ENCODE data around the gene TAPT1. TPM values are rescaled to one million over a fixed set of nuclear protein-coding genes. Genes with fewer than 3 reads are reported as not detected.

TAPT1 gene
- total and polyA plus RNA-seq, 2 donors = 26.4 to 29.0 TPM

- no peaks in the 10 kb centered on the region for H3K27me3 ChIP-seq (ENCODE audit: control insufficient read depth in 2 of 2, insufficient read depth in 1 of 2, low read length in 1 of 2)
- WGBS = 79% methylated on average over 3 of the region's 3 CpGs
- DNase-seq (ENCODE audit: low read depth in 6 of 9, low spot score in 9 of 9) = no peak
Measured at GRCh38 chr4:16116493-16116990, 109.7 kb downstream of the TAPT1 start.

DNA sequence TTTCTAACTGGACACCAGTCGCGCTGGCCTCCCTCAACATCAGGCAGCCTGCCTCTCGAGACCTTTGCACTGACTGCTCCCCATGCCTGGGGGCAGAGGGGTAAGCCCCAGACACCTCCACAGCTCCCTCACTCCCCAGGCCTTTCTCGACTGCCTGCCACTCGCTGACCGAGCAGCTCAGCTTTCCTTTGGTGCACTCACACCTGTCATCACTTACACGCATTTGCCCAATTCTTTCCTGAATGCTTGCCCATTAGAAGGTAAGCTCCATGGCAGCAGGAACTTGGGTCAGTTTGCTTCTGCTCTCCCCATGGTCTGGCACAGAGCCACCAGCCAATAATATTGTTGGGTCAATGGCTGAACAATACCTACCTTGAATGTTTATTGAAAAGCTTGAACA is 110.3 kb downstream of the TAPT1 start:
- 96% methylated on average over 7 of the region's 7 CpGs for WGBS
- Histone ChIP-seq H3K4me3 (ENCODE audit: low read length in 2 of 2) (no peak overlapping the region), H3K4me1 (ENCODE audit: control insufficient read depth in 2 of 2, insufficient read depth in 2 of 2, low read length in 2 of 2) (no peaks in the 10 kb centered on the region), H3K36me3 (ENCODE audit: control insufficient read depth in 2 of 2, insufficient read depth in 2 of 2, low read length in 1 of 2) (no peaks in the 10 kb centered on the region), H3K27me3 (ENCODE audit: control insufficient read depth in 2 of 2, insufficient read depth in 1 of 2, low read length in 1 of 2) (no peaks in the 10 kb centered on the region), H3K9me3 (ENCODE audit: control insufficient read depth in 2 of 2, insufficient read depth in 1 of 2, low read length in 1 of 2) (peaks cover 0 to 1% of the 10 kb centered on the region in 2 donors), H3K27ac (ENCODE audit: low read depth in 1 of 2, low read length in 1 of 2) (no peak overlapping the region)
- DNase-seq (ENCODE audit: low read depth in 6 of 9, low spot score in 9 of 9) = no peak

More at GRCh38 chr4:16116493-16116990, 109.7 kb downstream of the TAPT1 start:
- Histone ChIP-seq H3K36me3 (ENCODE audit: control insufficient read depth in 2 of 2, insufficient read depth in 2 of 2, low read length in 1 of 2) (no peaks in the 10 kb centered on the region), H3K9me3 (ENCODE audit: control insufficient read depth in 2 of 2, insufficient read depth in 1 of 2, low read length in 1 of 2) (peaks cover 0 to 3% of the 10 kb centered on the region in 2 donors), H3K4me1 (ENCODE audit: control insufficient read depth in 2 of 2, insufficient read depth in 2 of 2, low read length in 2 of 2) (no peaks in the 10 kb centered on the region), H3K27ac (ENCODE audit: low read depth in 1 of 2, low read length in 1 of 2) (no peak overlapping the region), H3K4me3 (ENCODE audit: low read length in 2 of 2) (no peak overlapping the region)

- no peak for DNase-seq (ENCODE audit: low read depth in 6 of 9, low spot score in 9 of 9)
- H3K36me3 ChIP-seq (ENCODE audit: control insufficient read depth in 2 of 2, insufficient read depth in 2 of 2, low read length in 1 of 2) = no peaks in the 10 kb centered on the region
- H3K4me1 ChIP-seq (ENCODE audit: control insufficient read depth in 2 of 2, insufficient read depth in 2 of 2, low read length in 2 of 2) = no peaks in the 10 kb centered on the region
- H3K27me3 ChIP-seq (ENCODE audit: control insufficient read depth in 2 of 2, insufficient read depth in 1 of 2, low read length in 1 of 2) = no peaks in the 10 kb centered on the region
- H3K9me3 ChIP-seq (ENCODE audit: control insufficient read depth in 2 of 2, insufficient read depth in 1 of 2, low read length in 1 of 2) = no peaks in the 10 kb centered on the region
- H3K4me3 ChIP-seq (ENCODE audit: low read length in 2 of 2) = no peak overlapping the region
- H3K27ac ChIP-seq (ENCODE audit: low read depth in 1 of 2, low read length in 1 of 2) = no peak overlapping the region
- WGBS = 94% methylated on average over 6 of the region's 6 CpGs
Measured at GRCh38 chr4:16114546-16114945, 111.7 kb downstream of the TAPT1 start.

DNA sequence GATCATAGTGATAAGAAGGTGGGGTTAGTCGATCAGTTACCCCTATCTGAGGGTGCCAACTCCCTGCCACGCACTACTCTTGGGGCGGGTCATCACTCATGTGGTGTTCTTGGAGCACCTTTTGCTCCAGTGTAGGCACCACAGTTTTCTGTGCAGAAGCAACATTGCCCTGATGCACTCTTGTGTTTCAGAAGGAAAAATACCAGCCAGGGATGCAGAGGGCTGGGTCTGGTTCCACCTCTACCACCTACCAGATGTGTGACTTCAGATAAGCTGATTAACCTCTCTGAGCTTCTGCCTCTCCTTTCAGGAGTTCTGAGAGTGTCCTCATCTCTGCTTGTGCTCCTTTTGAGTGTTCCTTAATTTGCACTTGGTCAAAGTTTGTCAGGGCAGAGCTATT is 112.5 kb downstream of the TAPT1 start:
- WGBS = 99% methylated on average over 3 of the region's 3 CpGs
- H3K36me3 ChIP-seq (ENCODE audit: control insufficient read depth in 2 of 2, insufficient read depth in 2 of 2, low read length in 1 of 2) = no peaks in the 10 kb centered on the region
- H3K9me3 ChIP-seq (ENCODE audit: control insufficient read depth in 2 of 2, insufficient read depth in 1 of 2, low read length in 1 of 2) = no peaks in the 10 kb centered on the region
- H3K4me3 ChIP-seq (ENCODE audit: low read length in 2 of 2) = no peak overlapping the region
- no peak overlapping the region for H3K27ac ChIP-seq (ENCODE audit: low read depth in 1 of 2, low read length in 1 of 2)
- no peaks in the 10 kb centered on the region for H3K27me3 ChIP-seq (ENCODE audit: control insufficient read depth in 2 of 2, insufficient read depth in 1 of 2, low read length in 1 of 2)
- no peak for DNase-seq (ENCODE audit: low read depth in 6 of 9, low spot score in 9 of 9)
- no peaks in the 10 kb centered on the region for H3K4me1 ChIP-seq (ENCODE audit: control insufficient read depth in 2 of 2, insufficient read depth in 2 of 2, low read length in 2 of 2)

DNA sequence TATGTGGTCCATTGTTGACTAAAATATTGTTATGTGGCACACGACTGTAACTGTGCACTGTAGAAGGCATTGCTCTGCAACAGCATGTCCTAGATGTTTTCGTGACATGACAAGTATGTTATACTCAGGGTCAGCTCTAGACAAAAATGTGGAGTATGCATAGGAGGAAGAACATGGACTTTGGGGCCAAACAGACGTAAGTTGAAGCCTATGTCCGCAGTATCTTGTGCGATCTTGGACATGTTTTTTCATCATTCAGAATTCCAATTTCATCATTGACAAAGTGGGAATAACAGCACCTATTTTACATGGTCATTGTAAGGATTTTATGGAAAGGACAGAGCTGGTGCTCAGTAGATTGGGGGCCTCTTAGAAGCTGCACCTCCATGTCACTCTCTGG is 114.7 kb downstream of the TAPT1 start:
- H3K4me3 ChIP-seq (ENCODE audit: low read length in 2 of 2) = no peak overlapping the region
- H3K4me1 ChIP-seq (ENCODE audit: control insufficient read depth in 2 of 2, insufficient read depth in 2 of 2, low read length in 2 of 2) = no peaks in the 10 kb centered on the region
- H3K27ac ChIP-seq (ENCODE audit: low read depth in 1 of 2, low read length in 1 of 2) = no peak overlapping the region
- no peak for DNase-seq (ENCODE audit: low read depth in 6 of 9, low spot score in 9 of 9)
- no peaks in the 10 kb centered on the region for H3K27me3 ChIP-seq (ENCODE audit: control insufficient read depth in 2 of 2, insufficient read depth in 1 of 2, low read length in 1 of 2)
- H3K36me3 ChIP-seq (ENCODE audit: control insufficient read depth in 2 of 2, insufficient read depth in 2 of 2, low read length in 1 of 2) = no peaks in the 10 kb centered on the region
- 97% methylated on average over 5 of the region's 5 CpGs for WGBS
- no peaks in the 10 kb centered on the region for H3K9me3 ChIP-seq (ENCODE audit: control insufficient read depth in 2 of 2, insufficient read depth in 1 of 2, low read length in 1 of 2)

GRCh38 chr4:16110661-16111290 is 115.5 kb downstream of the TAPT1 start:
- H3K36me3 ChIP-seq (ENCODE audit: control insufficient read depth in 2 of 2, insufficient read depth in 2 of 2, low read length in 1 of 2) = no peaks in the 10 kb centered on the region
- H3K4me1 ChIP-seq (ENCODE audit: control insufficient read depth in 2 of 2, insufficient read depth in 2 of 2, low read length in 2 of 2) = no peaks in the 10 kb centered on the region
- no peaks in the 10 kb centered on the region for H3K27me3 ChIP-seq (ENCODE audit: control insufficient read depth in 2 of 2, insufficient read depth in 1 of 2, low read length in 1 of 2)
- no peak overlapping the region for H3K4me3 ChIP-seq (ENCODE audit: low read length in 2 of 2)
- 97% methylated on average over 3 of the region's 3 CpGs for WGBS
- no peak overlapping the region for H3K27ac ChIP-seq (ENCODE audit: low read depth in 1 of 2, low read length in 1 of 2)
- no peaks in the 10 kb centered on the region for H3K9me3 ChIP-seq (ENCODE audit: control insufficient read depth in 2 of 2, insufficient read depth in 1 of 2, low read length in 1 of 2)
- no peak for DNase-seq (ENCODE audit: low read depth in 6 of 9, low spot score in 9 of 9)

Other genes starting within 250 kb of the TAPT1 start
- 1.1 TPM for gene PROM1, start 142.4 kb downstream of the TAPT1 start, total RNA-seq
- 1.0 TPM for gene PROM1, start 142.4 kb downstream of the TAPT1 start, polyA plus RNA-seq